PC-3 (cell line): ENCODE measurements around the gene AGPS. TPM values are rescaled to one million over a fixed set of nuclear protein-coding genes. Genes with fewer than 3 reads are reported as not detected.

ENCODE experiments used
- ATAC-seq: fragments of 200-7000 bp; cut with Tn5 transposase; 2 replicates; pipeline ENCODE4 v1.9.1; 2020; ENCODE audit warnings: mild to moderate bottlenecking, moderate library complexity
- BruUV-seq: library from RNA; stranded (reverse); fragments of 400-500 nt; replicated peaks from 2 replicates; lab custom pipeline; 2021; lab: Mats Ljungman, UMichigan
- CTCF ChIA-PET: fragments of 300-600 bp; sonication (Branson Sonifier 250); formaldehyde crosslinking; loops from one replicate; lab custom pipeline; 2022; ENCODE audit warnings: antibody characterized with exemption; lab: Charles Lee
- POLR2A ChIA-PET: fragments of 300-600 bp; sonication (Branson Sonifier 250); formaldehyde crosslinking; loops from one replicate; lab custom pipeline; 2022; ENCODE audit warnings: antibody characterized with exemption; ENCODE audit not compliant: unreplicated experiment; lab: Charles Lee
- DNase-seq: peaks from one replicate; pipeline ENCODE4 v3.0.0-alpha.2; 2015
- H2AFZ ChIP-seq: fragments of 300-600 bp; sonication (generic); 2 replicates; pipeline ENCODE4 v1.6.0; 2016; ENCODE audit warnings: antibody characterized with exemption, low read length
- H3F3A ChIP-seq: fragments of 300-600 bp; sonication (generic); one replicate; pipeline ENCODE4 v1.6.0; 2017; ENCODE audit warnings: antibody characterized with exemption, low read length, control low read depth, mild to moderate bottlenecking; ENCODE audit not compliant: unreplicated experiment
- H3K27ac ChIP-seq: fragments of 300-600 bp; sonication (generic); 2 replicates; pipeline ENCODE4 v1.5.1; 2016; ENCODE audit warnings: mild to moderate bottlenecking, low read length
- H3K27me3 ChIP-seq: fragments of 300-600 bp; sonication (generic); 2 replicates; pipeline ENCODE4 v1.6.1; 2016; ENCODE audit warnings: low read length, mixed read lengths
- H3K36me3 ChIP-seq: fragments of 300-600 bp; sonication (generic); 2 replicates; pipeline ENCODE4 v1.6.1; 2016; ENCODE audit warnings: low read depth, mixed run types, low read length, mixed read lengths
- H3K4me1 ChIP-seq: fragments of 300-600 bp; sonication (generic); 2 replicates; pipeline ENCODE4 v1.5.1; 2016; ENCODE audit warnings: low read length; ENCODE audit not compliant: insufficient read depth
- H3K4me2 ChIP-seq: fragments of 300-600 bp; sonication (generic); 2 replicates; pipeline ENCODE4 v1.6.0; 2016; ENCODE audit warnings: low read length
- H3K4me3 ChIP-seq: fragments of 300-600 bp; sonication (generic); 2 replicates; pipeline ENCODE4 v1.5.1; 2016; ENCODE audit warnings: mild to moderate bottlenecking, low read length, mixed read lengths
- H3K79me2 ChIP-seq: fragments of 300-600 bp; sonication (generic); 2 replicates; pipeline ENCODE4 v1.6.1; 2017; ENCODE audit warnings: low read length, mixed read lengths
- H3K9ac ChIP-seq: fragments of 300-600 bp; sonication (generic); 2 replicates; pipeline ENCODE4 v1.6.0; 2016; ENCODE audit warnings: mild to moderate bottlenecking, low read length
- H3K9me2 ChIP-seq: fragments of 300-600 bp; sonication (generic); replicated peaks from 2 replicates; pipeline ENCODE4 v1.6.1; 2016; ENCODE audit warnings: mixed run types, low read length, mixed read lengths
- H3K9me3 ChIP-seq: fragments of 300-600 bp; sonication (generic); 2 replicates; pipeline ENCODE4 v1.6.1; 2016; ENCODE audit warnings: low read length, mixed read lengths
- H4K20me1 ChIP-seq: fragments of 300-600 bp; sonication (generic); 2 replicates; pipeline ENCODE4 v1.6.1; 2016; ENCODE audit warnings: low read length, mixed read lengths
- EZH2 ChIP-seq: fragments of 300-600 bp; sonication (generic); IDR thresholded peaks from one replicate; pipeline ENCODE4 v1.6.1; 2017; ENCODE audit warnings: antibody characterized with exemption, mild to moderate bottlenecking, low read length; ENCODE audit not compliant: unreplicated experiment
- EZH2phosphoT487 ChIP-seq: fragments of 300-600 bp; sonication (generic); IDR thresholded peaks from 2 replicates; pipeline ENCODE4 v1.6.1; 2018; ENCODE audit warnings: mild to moderate bottlenecking, antibody characterized with exemption, low read length, borderline replicate concordance
- intact Hi-C: fragments of 100-400 bp; cut with micrococcal nuclease; formaldehyde crosslinking; loops from 2 replicates; pipeline ENCODE4 v1.9.0; 2023
- total RNA-seq: library from RNA; depleted of rRNA; stranded (reverse); fragments of >200 nt; gene quantifications from 2 replicates; pipeline ENCODE4 v1.2.3, GENCODE V29; 2014
- TF ChIP-seq, protein P1 (sequence below): fragments of 300-600 bp; sonication (generic); conservative IDR thresholded peaks from 2 replicates; pipeline ENCODE4 v1.5.1; 2017; ENCODE audit warnings: antibody characterized with exemption, low read depth, mild to moderate bottlenecking, low read length

The AGPS gene
- total RNA-seq, 1 experiment from 2014 or later, result 147 TPM

DNA sequence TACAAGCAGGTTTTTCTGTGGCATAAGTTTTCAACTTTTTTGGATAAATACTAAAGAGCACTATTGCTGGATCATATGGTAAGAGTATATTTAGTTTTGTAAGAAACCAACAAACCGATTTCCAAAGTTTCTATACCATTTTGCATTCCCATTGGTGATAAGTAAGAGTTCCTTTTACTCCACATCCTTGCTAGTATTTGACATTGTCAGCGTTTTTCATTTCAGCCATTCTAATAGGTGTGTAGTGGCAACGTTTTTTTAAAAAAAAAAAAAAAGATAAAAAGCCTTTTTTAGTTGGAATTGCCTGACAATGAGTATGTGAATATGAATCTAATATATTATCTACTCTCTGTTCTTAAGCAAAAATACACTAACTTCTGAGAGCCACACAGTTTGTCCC is 185.9 kb downstream of the AGPS start:
- Histone ChIP-seq H3K36me3 (no peaks in the 10 kb centered on the region), H3K4me3 (no peak overlapping the region), H3K9ac (no peak overlapping the region), H3K4me1 (no peaks in the 10 kb centered on the region), H3K9me3 (no peaks in the 10 kb centered on the region), H2AFZ (no peak overlapping the region), H3K9me2 (no peaks in the 10 kb centered on the region), H3K27ac (no peak overlapping the region), H3K79me2 (no peaks in the 10 kb centered on the region), H4K20me1 (no peaks in the 10 kb centered on the region), H3K27me3 (no peaks in the 10 kb centered on the region), H3F3A (no peaks in the 10 kb centered on the region), H3K4me2 (no peak overlapping the region)
- BruUV-seq, result no TSS peak
- intact Hi-C loops, result no loop called here
- POLR2A ChIA-PET, result no interaction called here
- TF ChIP-seq EZH2 (no peak), EZH2phosphoT487 (no peak)
- TF ChIP-seq, protein P1, sequence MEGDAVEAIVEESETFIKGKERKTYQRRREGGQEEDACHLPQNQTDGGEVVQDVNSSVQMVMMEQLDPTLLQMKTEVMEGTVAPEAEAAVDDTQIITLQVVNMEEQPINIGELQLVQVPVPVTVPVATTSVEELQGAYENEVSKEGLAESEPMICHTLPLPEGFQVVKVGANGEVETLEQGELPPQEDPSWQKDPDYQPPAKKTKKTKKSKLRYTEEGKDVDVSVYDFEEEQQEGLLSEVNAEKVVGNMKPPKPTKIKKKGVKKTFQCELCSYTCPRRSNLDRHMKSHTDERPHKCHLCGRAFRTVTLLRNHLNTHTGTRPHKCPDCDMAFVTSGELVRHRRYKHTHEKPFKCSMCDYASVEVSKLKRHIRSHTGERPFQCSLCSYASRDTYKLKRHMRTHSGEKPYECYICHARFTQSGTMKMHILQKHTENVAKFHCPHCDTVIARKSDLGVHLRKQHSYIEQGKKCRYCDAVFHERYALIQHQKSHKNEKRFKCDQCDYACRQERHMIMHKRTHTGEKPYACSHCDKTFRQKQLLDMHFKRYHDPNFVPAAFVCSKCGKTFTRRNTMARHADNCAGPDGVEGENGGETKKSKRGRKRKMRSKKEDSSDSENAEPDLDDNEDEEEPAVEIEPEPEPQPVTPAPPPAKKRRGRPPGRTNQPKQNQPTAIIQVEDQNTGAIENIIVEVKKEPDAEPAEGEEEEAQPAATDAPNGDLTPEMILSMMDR, result no peak
- CTCF ChIA-PET, result no interaction called here
- ATAC-seq (no peak), DNase-seq (no peak)

GRCh38 chr2:177579486-177580036 is 187.0 kb downstream of the AGPS start:
- H3K9me3 ChIP-seq, result no peaks in the 10 kb centered on the region
- no peaks in the 10 kb centered on the region for H3F3A ChIP-seq
- H3K9ac ChIP-seq, result no peak overlapping the region
- no peaks in the 10 kb centered on the region for H3K79me2 ChIP-seq
- ATAC-seq (no peak), DNase-seq (peak; percentile 6)
- TF ChIP-seq, protein P1, result no peak
- no peak for TF ChIP-seq EZH2
- no peak for TF ChIP-seq EZH2phosphoT487
- no peaks in the 10 kb centered on the region for H3K27me3 ChIP-seq
- intact Hi-C loops, result no loop called here
- H3K4me1 ChIP-seq, result no peaks in the 10 kb centered on the region
- H3K36me3 ChIP-seq, result no peaks in the 10 kb centered on the region
- no peak overlapping the region for H3K4me2 ChIP-seq
- ChIA-PET POLR2A (no interaction called here), CTCF (no interaction called here)
- no TSS peak for BruUV-seq
- no peak overlapping the region for H3K27ac ChIP-seq
- H3K9me2 ChIP-seq, result no peaks in the 10 kb centered on the region
- H4K20me1 ChIP-seq, result no peaks in the 10 kb centered on the region
- no peak overlapping the region for H3K4me3 ChIP-seq
- H2AFZ ChIP-seq, result no peak overlapping the region

GRCh38 chr2:177582000-177582399 is 189.4 kb downstream of the AGPS start:
- Histone ChIP-seq H3K9ac (no peak overlapping the region), H3K27me3 (no peaks in the 10 kb centered on the region), H3K9me2 (no peaks in the 10 kb centered on the region), H4K20me1 (no peaks in the 10 kb centered on the region), H3K4me1 (no peaks in the 10 kb centered on the region), H3F3A (no peaks in the 10 kb centered on the region), H3K27ac (no peak overlapping the region), H3K9me3 (no peaks in the 10 kb centered on the region), H3K79me2 (no peaks in the 10 kb centered on the region), H3K4me3 (no peak overlapping the region), H2AFZ (no peak overlapping the region), H3K4me2 (no peak overlapping the region), H3K36me3 (no peaks in the 10 kb centered on the region)
- intact Hi-C loops, result no loop called here
- no peak for DNase-seq
- no peak for ATAC-seq
- CTCF ChIA-PET, result no interaction called here
- no peak for TF ChIP-seq EZH2phosphoT487
- TF ChIP-seq, protein P1, result no peak
- TF ChIP-seq EZH2, result no peak
- POLR2A ChIA-PET, result no interaction called here
- BruUV-seq, result no TSS peak
